Fibroblast of lung (primary cell): Measurements from ENCODE around the gene PHC2.

Source experiments
- EZH2 ChIP-seq: IDR thresholded peaks from 2 replicates; pipeline ENCODE4 v1.5.1; 2012; ENCODE audit warnings: low read length, control low read depth, mild to moderate bottlenecking; ENCODE audit errors: missing control alignments
- TF ChIP-seq, protein P1 (sequence below), 2 donors: IDR thresholded peaks in 1 of 2; conservative IDR thresholded peaks in 1 of 2; 1 replicate in 1 of 2; 2 replicates in 1 of 2; pipeline ENCODE4 v1.5.1; 2011 to 2012; ENCODE audit warnings: low read length in 2 of 2, control low read depth in 1 of 2, inconsistent platforms in 1 of 2, low read depth in 1 of 2, mild to moderate bottlenecking in 1 of 2

DNA sequence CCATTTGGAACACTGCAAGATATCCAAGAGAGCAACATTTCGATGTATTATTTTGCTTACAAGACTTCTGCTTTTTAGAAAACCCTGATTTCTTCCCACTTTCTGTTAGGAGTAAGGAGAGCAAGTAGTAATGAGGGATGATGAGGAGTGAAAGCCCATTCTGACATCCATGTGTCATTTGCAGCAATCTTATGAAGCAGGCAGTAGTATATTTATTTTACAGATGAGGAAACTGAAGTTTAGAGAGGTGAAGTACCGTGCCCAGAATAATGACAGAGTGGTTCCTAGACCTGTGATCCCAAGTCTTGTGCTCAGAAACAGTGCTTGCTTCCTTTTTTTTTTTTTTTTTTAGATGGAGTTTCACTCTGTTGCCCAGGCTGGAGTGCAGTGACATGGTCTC lies 34.4 kb upstream of the PHC2 start:
- TF ChIP-seq EZH2, result no peak
- TF ChIP-seq, protein P1, sequence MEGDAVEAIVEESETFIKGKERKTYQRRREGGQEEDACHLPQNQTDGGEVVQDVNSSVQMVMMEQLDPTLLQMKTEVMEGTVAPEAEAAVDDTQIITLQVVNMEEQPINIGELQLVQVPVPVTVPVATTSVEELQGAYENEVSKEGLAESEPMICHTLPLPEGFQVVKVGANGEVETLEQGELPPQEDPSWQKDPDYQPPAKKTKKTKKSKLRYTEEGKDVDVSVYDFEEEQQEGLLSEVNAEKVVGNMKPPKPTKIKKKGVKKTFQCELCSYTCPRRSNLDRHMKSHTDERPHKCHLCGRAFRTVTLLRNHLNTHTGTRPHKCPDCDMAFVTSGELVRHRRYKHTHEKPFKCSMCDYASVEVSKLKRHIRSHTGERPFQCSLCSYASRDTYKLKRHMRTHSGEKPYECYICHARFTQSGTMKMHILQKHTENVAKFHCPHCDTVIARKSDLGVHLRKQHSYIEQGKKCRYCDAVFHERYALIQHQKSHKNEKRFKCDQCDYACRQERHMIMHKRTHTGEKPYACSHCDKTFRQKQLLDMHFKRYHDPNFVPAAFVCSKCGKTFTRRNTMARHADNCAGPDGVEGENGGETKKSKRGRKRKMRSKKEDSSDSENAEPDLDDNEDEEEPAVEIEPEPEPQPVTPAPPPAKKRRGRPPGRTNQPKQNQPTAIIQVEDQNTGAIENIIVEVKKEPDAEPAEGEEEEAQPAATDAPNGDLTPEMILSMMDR (conservative IDR thresholded peaks at IDR 0.05 in 1 of 2, IDR thresholded peaks at IDR 0.05 in 1 of 2; ENCODE audit: low read depth in 1 of 2, low read length in 2 of 2), result no peak
